Activated B cell treated with CpG ODN at 0.5 μM for 24 hours (primary cell): ENCODE data around the gene ARHGAP36. TPM values are rescaled to one million over a fixed set of nuclear protein-coding genes. Genes with fewer than 3 reads are reported as not detected.

ENCODE experiments used
- ATAC-seq: fragments of 200-7000 bp; cut with Tn5 transposase; one replicate; pipeline ENCODE4 v1.10.0; 2021; ENCODE audit warnings: low read depth, mild to moderate bottlenecking, moderate library complexity
- CTCF ChIA-PET: fragments of 350-600 bp; sonication (Branson Sonifier 250); formaldehyde crosslinking; loops from one replicate; lab custom pipeline; 2021; ENCODE audit warnings: antibody characterized with exemption; lab: Charles Lee
- POLR2A ChIA-PET: fragments of 350-600 bp; sonication (Branson Sonifier 250); formaldehyde crosslinking; loops from one replicate; lab custom pipeline; 2021; ENCODE audit warnings: antibody characterized with exemption; lab: Charles Lee
- DNase-seq: peaks from one replicate; pipeline ENCODE4 v3.0.0; 2022
- H3K27ac Mint-ChIP-seq: one replicate; pipeline ENCODE4 v1.8.0; 2020; ENCODE audit warnings: mixed read lengths
- H3K27me3 Mint-ChIP-seq: one replicate; pipeline ENCODE4 v1.8.0; 2021; ENCODE audit warnings: mixed read lengths
- H3K36me3 Mint-ChIP-seq: one replicate; pipeline ENCODE4 v1.8.0; 2021; ENCODE audit warnings: low read depth, mixed read lengths
- H3K4me1 Mint-ChIP-seq: one replicate; pipeline ENCODE4 v1.8.0; 2021; ENCODE audit warnings: mixed read lengths
- H3K4me3 Mint-ChIP-seq: one replicate; pipeline ENCODE4 v1.8.0; 2020; ENCODE audit warnings: mild to moderate bottlenecking, mixed read lengths
- H3K9me3 Mint-ChIP-seq: one replicate; pipeline ENCODE4 v1.8.0; 2020; ENCODE audit warnings: mixed read lengths
- CTCF ChIP-seq: fragments of 200-600 bp; IDR thresholded peaks from one replicate; pipeline ENCODE4 v1.8.0; 2022; ENCODE audit warnings: antibody characterized with exemption, mild to moderate bottlenecking
- intact Hi-C: fragments of 100-400 bp; cut with micrococcal nuclease; formaldehyde crosslinking; loops from one replicate; pipeline ENCODE4 v1.15.1; 2024
- total RNA-seq: library from RNA; stranded (reverse); gene quantifications from 2 replicates; pipeline ENCODE4 v1.2.3, GENCODE V29; 2022

Gene ARHGAP36
- total RNA-seq, 1 donor from 2014 or later: not detected

DNA sequence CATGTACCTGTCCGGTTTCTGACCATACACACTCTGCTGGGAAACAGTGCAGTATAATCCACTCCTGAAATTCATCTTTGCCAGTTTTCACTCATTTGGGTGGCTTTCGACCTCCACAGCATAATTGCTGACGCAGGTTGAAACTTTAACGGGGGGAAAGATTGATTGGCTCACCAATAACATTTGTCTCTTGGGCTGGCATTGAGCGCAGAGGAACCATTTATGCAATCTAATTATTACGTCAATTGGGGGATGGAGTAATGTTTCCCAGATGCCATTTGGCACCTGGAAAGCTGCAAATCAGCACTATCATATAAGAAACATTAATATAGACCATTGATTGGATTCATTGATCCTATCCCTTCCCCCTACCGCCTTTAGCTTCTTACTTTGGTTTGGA is 24.1 kb upstream of the ARHGAP36 start:
- ATAC-seq: no peak
- Mint-ChIP-seq H3K27me3 (peaks cover 2% of the 10 kb centered on the region), H3K4me3 (no peak overlapping the region), H3K9me3 (no peaks in the 10 kb centered on the region), H3K36me3 (no peaks in the 10 kb centered on the region), H3K27ac (no peak overlapping the region), H3K4me1 (no peaks in the 10 kb centered on the region)
- no peak for DNase-seq
- TF ChIP-seq CTCF: no peak
- ChIA-PET POLR2A (no interaction called here), CTCF (no interaction called here)
- intact Hi-C loops: no loop called here

GRCh38 chrX:131040781-131041180 is 17.4 kb upstream of the ARHGAP36 start:
- no peak for TF ChIP-seq CTCF
- Mint-ChIP-seq H3K36me3 (no peaks in the 10 kb centered on the region), H3K27me3 (peaks cover 3% of the 10 kb centered on the region), H3K9me3 (peaks cover 2% of the 10 kb centered on the region), H3K27ac (no peak overlapping the region), H3K4me1 (no peaks in the 10 kb centered on the region), H3K4me3 (no peak overlapping the region)
- ChIA-PET CTCF (no interaction called here), POLR2A (no interaction called here)
- intact Hi-C loops: no loop called here
- no peak for DNase-seq
- no peak for ATAC-seq

- Mint-ChIP-seq H3K27me3 (peaks cover 9% of the 10 kb centered on the region), H3K4me1 (no peaks in the 10 kb centered on the region), H3K9me3 (peaks cover 2% of the 10 kb centered on the region), H3K36me3 (no peaks in the 10 kb centered on the region), H3K4me3 (no peak overlapping the region), H3K27ac (no peak overlapping the region)
- DNase-seq: no peak
- intact Hi-C loops: no loop called here
- ChIA-PET CTCF (no interaction called here), POLR2A (no interaction called here)
- TF ChIP-seq CTCF: no peak
- ATAC-seq: no peak
Observed at GRCh38 chrX:131041667-131042066, 16.5 kb upstream of the ARHGAP36 start.

- ATAC-seq: no peak
- no peak for DNase-seq
- intact Hi-C loops: no loop called here
- Mint-ChIP-seq H3K36me3 (no peaks in the 10 kb centered on the region), H3K27ac (no peak overlapping the region), H3K4me3 (no peak overlapping the region), H3K4me1 (no peaks in the 10 kb centered on the region), H3K9me3 (no peaks in the 10 kb centered on the region), H3K27me3 (peaks cover 9% of the 10 kb centered on the region)
- ChIA-PET POLR2A (no interaction called here), CTCF (no interaction called here)
- no peak for TF ChIP-seq CTCF
Observed at GRCh38 chrX:131045726-131046125, 12.4 kb upstream of the ARHGAP36 start.

DNA sequence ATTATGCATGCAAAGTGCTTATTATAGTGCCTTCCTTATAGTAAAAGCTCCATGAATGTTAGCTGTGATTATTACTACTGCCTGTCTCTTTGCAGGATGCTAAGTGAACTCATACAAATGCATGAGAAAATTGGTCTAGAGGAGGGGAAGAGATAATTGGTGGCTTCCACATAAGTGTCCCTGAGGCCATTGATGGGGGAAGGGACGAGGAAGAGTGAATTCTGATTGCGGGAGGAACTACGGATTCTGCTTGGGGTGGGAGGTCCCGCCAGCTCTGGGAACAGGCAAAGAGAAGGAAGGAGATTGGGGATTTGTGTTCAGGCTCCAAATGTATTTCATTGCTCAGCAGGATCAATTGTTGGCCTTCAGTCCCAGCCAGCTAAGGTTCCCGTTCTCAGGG is 11.6 kb upstream of the ARHGAP36 start:
- no peaks in the 10 kb centered on the region for H3K36me3 Mint-ChIP-seq
- H3K9me3 Mint-ChIP-seq: no peaks in the 10 kb centered on the region
- H3K27me3 Mint-ChIP-seq: peaks cover 8% of the 10 kb centered on the region
- DNase-seq (no peak), ATAC-seq (no peak)
- TF ChIP-seq CTCF: no peak
- no peak overlapping the region for H3K27ac Mint-ChIP-seq
- POLR2A ChIA-PET: no interaction called here
- no peak overlapping the region for H3K4me3 Mint-ChIP-seq
- intact Hi-C loops: no loop called here
- CTCF ChIA-PET: no interaction called here
- no peaks in the 10 kb centered on the region for H3K4me1 Mint-ChIP-seq
